ENCODE measurements around the gene TIE1. TPM values are rescaled to one million over a fixed set of nuclear protein-coding genes. Genes with fewer than 3 reads are reported as not detected.

Gene TIE1
- total RNA-seq, 2 experiments from 2014 or later, result not detected

GRCh38 chr1:43269627-43270375 lies 31.0 kb upstream of the TIE1 start, which contains the start of gene TMEM125:
Gene TMEM125, plus strand, starts transcription at chr1:43269983. Its CDS starts 2,740 bp downstream, at chr1:43272723.
- Mint-ChIP-seq H3K36me3 (ENCODE audit: low read depth) (peaks cover 7% of the 10 kb centered on the region), H3K9me3 (peaks cover 6% of the 10 kb centered on the region), H3K4me1 (peaks cover 27% of the 10 kb centered on the region), H3K4me3 (no peak within 1 kb of the TSS), H3K27ac (no peak within 1 kb of the TSS), H3K27me3 (peaks cover 3% of the 10 kb centered on the region)
- CTCF ChIA-PET, result interaction anchor here (1.3 kb wide), 1 partner anchor 9 kb away, joined by 4 read pairs; no protein-coding TSS in a partner anchor
- DNase-seq, result no peak
- POLR2A ChIA-PET, result no interaction called here

- no peak overlapping the region for H3K4me3 Mint-ChIP-seq
- peaks cover 9% of the 10 kb centered on the region for H3K9me3 Mint-ChIP-seq
- peaks cover 34% of the 10 kb centered on the region for H3K4me1 Mint-ChIP-seq
- no peak for DNase-seq
- POLR2A ChIA-PET, result no interaction called here
- H3K27me3 Mint-ChIP-seq, result peaks cover 3% of the 10 kb centered on the region
- CTCF ChIA-PET, result interaction anchor here (1.3 kb wide), 1 partner anchor 8 kb away, joined by 4 read pairs; no protein-coding TSS in a partner anchor
- peaks cover 7% of the 10 kb centered on the region for H3K36me3 Mint-ChIP-seq (ENCODE audit: low read depth)
- no peak overlapping the region for H3K27ac Mint-ChIP-seq
Measured at GRCh38 chr1:43270421-43271095, 30.2 kb upstream of the TIE1 start.

GRCh38 chr1:43271186-43272118 lies 29.3 kb upstream of the TIE1 start:
- ChIA-PET POLR2A (no interaction called here), CTCF (interaction anchor here (0.6 kb wide), 1 partner anchor 84 kb away, joined by 4 read pairs; no protein-coding TSS in a partner anchor)
- H3K36me3 Mint-ChIP-seq (ENCODE audit: low read depth), result peaks cover 7% of the 10 kb centered on the region
- peak overlapping the region; percentile 22 for H3K27ac Mint-ChIP-seq
- no peak for DNase-seq
- H3K9me3 Mint-ChIP-seq, result peaks cover 9% of the 10 kb centered on the region
- H3K4me1 Mint-ChIP-seq, result peaks cover 35% of the 10 kb centered on the region
- H3K4me3 Mint-ChIP-seq, result no peak overlapping the region
- peaks cover 3% of the 10 kb centered on the region for H3K27me3 Mint-ChIP-seq

GRCh38 chr1:43272161-43272560 lies 28.6 kb upstream of the TIE1 start:
- Mint-ChIP-seq H3K9me3 (peaks cover 9% of the 10 kb centered on the region), H3K27ac (no peak overlapping the region), H3K4me1 (peaks cover 35% of the 10 kb centered on the region), H3K36me3 (ENCODE audit: low read depth) (peaks cover 7% of the 10 kb centered on the region), H3K27me3 (peaks cover 2% of the 10 kb centered on the region), H3K4me3 (no peak overlapping the region)
- ChIA-PET POLR2A (no interaction called here), CTCF (interaction anchor here (0.6 kb wide), 1 partner anchor 83 kb away, joined by 4 read pairs; no protein-coding TSS in a partner anchor)
- no peak for DNase-seq

GRCh38 chr1:43272576-43273571 lies 27.9 kb upstream of the TIE1 start:
- Mint-ChIP-seq H3K4me1 (peaks cover 35% of the 10 kb centered on the region), H3K9me3 (peaks cover 9% of the 10 kb centered on the region), H3K4me3 (no peak overlapping the region), H3K27ac (no peak overlapping the region), H3K27me3 (peaks cover 2% of the 10 kb centered on the region), H3K36me3 (ENCODE audit: low read depth) (peaks cover 7% of the 10 kb centered on the region)
- no peak for DNase-seq
- ChIA-PET CTCF (no interaction called here), POLR2A (no interaction called here)

GRCh38 chr1:43273708-43274107 lies 27.1 kb upstream of the TIE1 start:
- Mint-ChIP-seq H3K9me3 (peaks cover 9% of the 10 kb centered on the region), H3K36me3 (ENCODE audit: low read depth) (peaks cover 7% of the 10 kb centered on the region), H3K4me1 (peaks cover 35% of the 10 kb centered on the region), H3K27me3 (peaks cover 2% of the 10 kb centered on the region), H3K4me3 (no peak overlapping the region), H3K27ac (peak overlapping the region; percentile 99)
- DNase-seq, result no peak
- CTCF ChIA-PET, result interaction anchor here (2.7 kb wide), 1 partner anchor 11 kb away, joined by 9 read pairs; the partner anchor contains the start of gene C1orf210
- POLR2A ChIA-PET, result no interaction called here

GRCh38 chr1:43274125-43274803 lies 26.5 kb upstream of the TIE1 start:
- CTCF ChIA-PET, result interaction anchor here (2.7 kb wide), 1 partner anchor 10 kb away, joined by 9 read pairs; the partner anchor contains the start of gene C1orf210

GRCh38 chr1:43274804-43275180 lies 26.0 kb upstream of the TIE1 start:
- H3K27me3 Mint-ChIP-seq, result peaks cover 2% of the 10 kb centered on the region
- no peak overlapping the region for H3K4me3 Mint-ChIP-seq
- H3K4me1 Mint-ChIP-seq, result peaks cover 35% of the 10 kb centered on the region
- peaks cover 9% of the 10 kb centered on the region for H3K9me3 Mint-ChIP-seq
- no peak for DNase-seq
- CTCF ChIA-PET, result interaction anchor here (2.7 kb wide), 1 partner anchor 10 kb away, joined by 9 read pairs; the partner anchor contains the start of gene C1orf210
- H3K36me3 Mint-ChIP-seq (ENCODE audit: low read depth), result peaks cover 7% of the 10 kb centered on the region
- H3K27ac Mint-ChIP-seq, result peak overlapping the region; percentile 99
- POLR2A ChIA-PET, result no interaction called here

More at GRCh38 chr1:43274125-43274803, 26.5 kb upstream of the TIE1 start:
- H3K4me3 Mint-ChIP-seq, result no peak overlapping the region
- POLR2A ChIA-PET, result no interaction called here
- peaks cover 35% of the 10 kb centered on the region for H3K4me1 Mint-ChIP-seq
- peaks cover 9% of the 10 kb centered on the region for H3K9me3 Mint-ChIP-seq
- peak overlapping the region; percentile 99 for H3K27ac Mint-ChIP-seq
- H3K36me3 Mint-ChIP-seq (ENCODE audit: low read depth), result peaks cover 7% of the 10 kb centered on the region
- peak; percentile 67 for DNase-seq
- H3K27me3 Mint-ChIP-seq, result peaks cover 2% of the 10 kb centered on the region

- DNase-seq, result no peak
- Mint-ChIP-seq H3K36me3 (ENCODE audit: low read depth) (peaks cover 7% of the 10 kb centered on the region), H3K27ac (peak overlapping the region; percentile 99), H3K4me1 (peaks cover 25% of the 10 kb centered on the region), H3K27me3 (peaks cover 5% of the 10 kb centered on the region), H3K4me3 (no peak overlapping the region), H3K9me3 (peaks cover 9% of the 10 kb centered on the region)
- ChIA-PET POLR2A (no interaction called here), CTCF (interaction anchor here (2.7 kb wide), 1 partner anchor 9 kb away, joined by 9 read pairs; the partner anchor contains the start of gene C1orf210)
Measured at GRCh38 chr1:43275826-43276620, 24.8 kb upstream of the TIE1 start.

- no peak for DNase-seq
- Mint-ChIP-seq H3K9me3 (peaks cover 9% of the 10 kb centered on the region), H3K36me3 (ENCODE audit: low read depth) (peaks cover 7% of the 10 kb centered on the region), H3K27me3 (peaks cover 5% of the 10 kb centered on the region), H3K4me1 (peaks cover 19% of the 10 kb centered on the region), H3K4me3 (no peak overlapping the region), H3K27ac (no peak overlapping the region)
- POLR2A ChIA-PET, result no interaction called here
- CTCF ChIA-PET, result no interaction called here
Measured at GRCh38 chr1:43276673-43277072, 24.1 kb upstream of the TIE1 start.
